A172 (cell line): Measurements from ENCODE around the gene PDLIM7. TPM values are rescaled to one million over a fixed set of nuclear protein-coding genes. Genes with fewer than 3 reads are reported as not detected.
A peak's percentile ranks its signal among the peaks of the same experiment; 100 is the strongest.

ENCODE experiments used
- DNase-seq: peaks from one replicate; pipeline ENCODE4 v3.0.0-alpha.2; 2015; ENCODE audit warnings: low spot score
- total RNA-seq: library from RNA; depleted of rRNA; stranded (reverse); fragments of >200 nt; shearing (Covaris generic); gene quantifications from 2 replicates; pipeline ENCODE4 v1.2.3, GENCODE V29; 2014

The PDLIM7 gene
- total RNA-seq, 1 experiment from 2014 or later = 189 TPM

DNA sequence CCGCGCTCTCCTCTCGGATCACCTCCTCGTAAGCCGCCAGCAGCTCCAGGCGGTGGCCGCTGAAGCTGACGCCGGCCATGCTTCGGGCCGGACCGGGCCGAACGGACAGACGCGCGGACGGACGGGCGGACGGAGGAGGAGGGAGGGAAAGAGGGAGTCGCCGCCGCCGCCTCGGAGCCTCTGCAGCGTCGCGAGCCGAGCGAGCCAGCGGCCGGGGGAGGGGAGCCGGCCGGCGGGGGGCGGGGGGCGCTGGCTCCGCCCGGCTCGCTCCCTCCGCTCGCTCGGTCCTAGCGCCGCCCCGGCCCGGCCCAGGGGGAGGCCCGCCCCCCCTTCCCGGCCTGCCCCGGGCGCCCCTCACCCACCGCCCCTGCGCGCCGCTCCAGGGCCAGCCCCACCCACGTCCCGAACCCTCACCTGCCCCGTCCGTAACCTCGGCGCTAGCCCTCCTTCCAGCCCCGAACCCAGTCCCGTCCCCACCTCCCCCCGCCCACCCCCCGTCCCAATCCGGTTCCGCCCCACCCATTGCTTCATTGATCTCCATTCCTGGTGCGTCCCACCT is 23.9 kb downstream of the PDLIM7 start, which contains the start of gene DBN1:
Gene DBN1 (minus strand): TSS at position 192 of the 559 bp plus-strand sequence. CDS start 113 bp downstream, at position 79.
- DNase-seq = peak; percentile 51

DNA sequence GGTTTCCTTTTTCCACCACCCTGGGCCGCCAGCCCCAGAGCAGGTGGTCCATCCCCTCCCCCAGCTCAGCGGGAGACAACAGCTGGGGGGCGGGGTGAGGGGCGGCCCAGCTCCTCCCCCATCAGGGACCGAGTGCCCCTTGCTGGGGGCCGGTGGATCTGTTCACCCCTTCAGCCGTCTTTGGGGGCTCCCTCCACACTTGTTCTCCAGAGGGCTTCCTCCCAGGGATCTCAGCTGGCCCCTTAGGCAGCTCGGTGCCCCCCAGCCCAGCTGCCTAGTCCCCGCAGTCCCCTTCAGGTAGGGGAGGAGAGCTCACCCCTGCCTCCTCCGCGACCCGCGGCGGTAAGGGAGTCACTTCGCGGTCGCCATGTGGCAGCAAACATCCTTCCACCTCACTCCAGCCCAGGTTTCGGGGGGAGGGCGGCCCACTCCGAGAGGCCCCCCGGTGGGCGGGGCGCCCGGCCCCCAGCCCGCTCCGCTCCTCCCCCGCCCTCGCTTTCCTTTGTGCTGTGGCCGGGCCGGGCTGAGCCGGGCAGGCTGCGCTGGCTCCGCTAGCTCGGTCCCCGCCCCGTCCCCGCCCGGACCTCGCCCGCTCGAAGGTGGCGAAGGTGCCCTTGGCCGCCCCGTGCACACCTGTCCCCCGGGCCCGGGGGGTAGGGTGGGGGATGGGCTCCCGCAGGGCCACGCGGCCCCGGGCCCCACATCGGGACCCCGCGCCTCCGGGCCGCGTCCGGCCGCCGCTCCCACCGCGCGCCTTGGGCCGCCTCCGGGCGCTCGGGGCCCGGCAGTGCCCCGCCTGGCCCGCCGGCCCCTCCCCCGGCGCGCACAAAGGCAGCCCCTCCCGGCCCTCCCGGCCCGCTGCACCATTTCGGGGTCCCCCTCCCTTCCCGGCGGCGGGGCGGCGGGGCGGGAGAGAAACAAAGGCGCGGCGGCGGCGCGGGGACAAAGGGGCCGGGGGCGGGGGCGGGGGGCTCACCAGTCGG is 24.7 kb downstream of the PDLIM7 start:
- no peak for DNase-seq

DNA sequence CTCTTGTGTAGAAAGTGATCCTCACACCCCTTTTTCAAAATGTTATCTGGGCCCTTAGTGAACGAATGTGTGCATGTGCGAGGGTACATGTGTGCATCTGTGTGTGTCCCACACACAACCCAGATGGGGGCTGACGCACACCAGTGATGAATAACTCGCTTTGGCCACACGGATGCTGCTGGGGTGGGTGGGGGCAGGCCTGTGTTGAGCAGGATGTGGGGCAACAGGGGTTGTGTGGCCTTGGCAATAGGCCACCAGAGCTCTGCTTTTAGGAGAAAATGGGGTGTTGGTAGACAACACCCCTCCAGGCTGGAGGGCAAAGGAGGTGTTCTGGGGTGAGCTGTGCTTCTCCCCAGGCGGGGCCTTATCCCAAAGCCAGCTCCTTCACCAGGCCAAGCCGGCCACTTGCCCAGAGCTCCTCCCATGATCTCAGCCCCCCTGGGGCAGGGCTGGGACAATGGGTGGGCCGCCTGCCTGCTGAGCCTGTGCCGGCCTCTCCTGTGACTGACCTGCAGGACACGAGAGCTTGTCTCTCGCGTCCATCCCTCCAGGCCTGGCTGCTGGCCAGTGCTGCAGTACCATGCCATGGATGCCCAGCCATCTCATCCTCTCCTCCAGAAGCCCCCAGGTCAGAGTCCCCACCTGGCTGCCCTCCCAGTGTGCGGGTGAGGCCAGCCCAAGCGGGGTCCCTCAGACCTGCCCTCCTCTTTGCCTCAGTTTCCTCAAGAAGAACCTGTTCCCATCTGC is 25.6 kb downstream of the PDLIM7 start:
- no peak for DNase-seq

DNA sequence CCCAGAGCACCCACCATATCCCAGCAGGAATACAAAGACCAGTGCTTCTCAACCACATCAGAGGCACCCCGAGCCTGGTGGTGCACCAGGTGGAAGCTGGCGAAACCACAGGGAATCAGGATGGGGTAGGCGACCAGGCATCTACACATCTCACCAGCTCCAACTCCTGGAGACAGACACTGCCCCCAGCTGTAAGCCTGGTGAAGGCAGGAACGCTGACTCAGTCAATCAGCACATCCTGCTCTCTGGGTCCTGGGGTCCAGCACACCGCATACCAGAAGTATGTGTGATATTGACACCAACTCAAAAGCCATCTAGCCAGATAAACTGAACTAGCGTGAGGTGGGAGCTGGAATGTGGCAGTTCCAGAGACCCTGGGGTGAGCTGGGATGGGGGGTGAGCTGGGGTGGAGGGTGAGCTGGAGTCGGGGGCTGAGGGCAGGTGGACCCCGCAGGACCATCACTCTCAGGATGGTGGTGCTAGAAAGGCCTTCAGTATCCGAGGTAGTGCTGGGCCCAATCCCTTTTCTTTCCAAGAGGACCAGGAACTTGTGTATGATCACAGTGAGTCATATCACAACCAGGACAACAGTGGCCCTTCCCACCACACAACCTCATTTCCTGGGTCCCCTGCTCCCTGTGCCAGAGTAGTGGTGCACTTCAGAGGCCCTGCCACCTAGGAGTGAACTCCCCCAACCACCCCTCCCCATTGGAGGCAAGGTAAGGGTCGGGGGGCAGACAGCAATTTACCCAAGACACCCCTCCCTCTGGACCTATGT is 26.5 kb downstream of the PDLIM7 start:
- no peak for DNase-seq

DNA sequence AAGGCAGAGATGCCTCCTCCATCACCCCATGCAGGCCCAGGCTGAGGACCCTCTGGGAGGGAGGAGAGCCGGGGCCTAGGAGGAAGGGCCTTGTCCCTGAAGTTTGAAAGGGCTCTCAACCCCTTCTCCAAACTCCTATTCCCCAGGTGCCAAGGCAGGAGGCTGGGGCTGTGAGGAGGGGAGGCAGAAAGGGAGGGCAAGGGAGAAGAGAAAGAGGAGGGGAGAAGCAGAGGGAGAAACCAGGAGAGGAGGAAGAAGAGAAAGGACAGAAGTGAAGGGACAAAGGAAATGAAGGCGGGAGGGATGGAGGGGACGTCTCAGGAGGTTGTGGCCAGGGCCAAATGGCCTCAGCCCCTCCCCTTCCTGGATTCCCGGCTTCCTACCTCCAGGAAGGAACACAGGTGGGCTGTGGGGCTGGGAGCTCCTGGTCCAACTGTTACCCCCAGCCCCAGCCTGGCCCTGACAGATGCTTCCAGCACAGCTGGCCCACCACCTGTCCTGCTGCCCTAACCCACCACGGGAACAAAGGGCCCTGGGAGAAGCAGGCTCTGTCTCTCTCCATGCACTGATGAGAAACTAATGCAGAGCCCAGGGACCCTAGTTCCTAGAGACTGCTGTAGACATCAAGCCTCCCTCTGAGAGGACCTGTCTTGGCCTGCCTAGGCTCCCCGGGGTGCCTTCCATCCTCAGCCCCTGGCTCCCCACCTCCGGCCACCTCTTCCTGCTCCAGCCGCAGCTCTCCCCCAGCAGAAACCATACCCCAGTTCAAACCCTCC is 27.5 kb downstream of the PDLIM7 start:
- no peak for DNase-seq

DNA sequence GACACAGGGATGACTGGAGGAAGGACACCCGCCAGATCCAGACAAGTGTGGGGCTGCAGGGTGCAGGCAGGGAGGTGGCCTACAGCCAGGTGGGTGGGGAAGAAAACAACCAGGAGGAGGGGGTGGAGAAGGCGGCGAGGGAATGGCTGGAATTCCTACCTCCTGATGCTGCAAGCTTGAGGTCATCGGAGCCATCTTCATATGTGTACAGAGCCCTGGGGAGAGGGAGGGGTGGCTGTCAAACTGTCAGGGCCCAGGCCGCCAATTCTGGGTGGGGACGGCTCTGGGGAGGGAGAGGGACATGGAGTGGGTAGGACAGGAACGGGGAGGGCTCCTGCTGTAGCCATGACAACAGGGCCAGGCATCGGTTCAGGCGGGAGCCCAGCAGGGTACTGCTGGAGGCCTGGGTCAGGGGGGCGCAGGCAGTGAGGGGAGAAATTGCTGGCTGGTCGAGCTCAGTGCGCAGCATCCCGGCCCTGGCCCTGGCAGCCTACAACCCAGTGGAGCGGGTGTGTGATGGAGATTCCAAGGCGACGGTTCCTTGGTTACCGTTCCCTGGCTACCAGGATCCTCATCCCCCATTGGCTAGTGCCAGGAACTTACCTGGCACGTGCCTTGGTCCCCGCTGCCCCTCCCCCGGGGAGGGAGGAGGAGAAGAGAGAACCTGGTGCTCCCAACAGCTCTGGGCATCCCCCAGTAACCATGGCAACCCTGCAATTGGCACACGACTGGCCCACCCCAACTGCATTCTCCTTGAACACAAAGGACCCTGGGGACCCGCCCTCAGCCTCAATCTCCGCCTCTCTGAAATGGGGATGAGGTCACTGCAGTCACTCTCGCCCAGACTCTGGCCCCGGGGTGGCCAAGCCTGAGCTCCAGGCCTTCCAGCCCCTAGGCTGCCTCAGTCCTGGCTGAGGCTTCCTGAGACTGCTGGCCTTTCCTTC is 28.4 kb downstream of the PDLIM7 start:
- peak; percentile 74 for DNase-seq

DNA sequence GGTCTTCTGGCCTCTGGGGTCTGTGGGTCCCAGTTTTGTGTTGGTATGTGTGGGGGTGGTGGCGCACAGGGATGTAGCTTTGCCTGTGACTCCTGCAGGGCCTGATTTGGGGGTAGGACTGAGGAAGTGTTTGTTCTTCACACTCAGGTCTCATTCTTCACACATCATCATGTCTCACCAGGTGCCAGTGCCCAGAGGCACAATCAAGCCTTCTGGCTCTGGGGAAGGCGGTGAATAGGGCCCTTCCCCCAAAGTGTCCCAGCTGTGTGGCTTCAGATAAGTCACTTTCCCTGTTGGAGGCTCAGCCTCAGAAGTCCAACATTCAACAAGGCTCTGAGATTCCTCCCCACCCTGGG is 29.1 kb downstream of the PDLIM7 start:
- no peak for DNase-seq

DNA sequence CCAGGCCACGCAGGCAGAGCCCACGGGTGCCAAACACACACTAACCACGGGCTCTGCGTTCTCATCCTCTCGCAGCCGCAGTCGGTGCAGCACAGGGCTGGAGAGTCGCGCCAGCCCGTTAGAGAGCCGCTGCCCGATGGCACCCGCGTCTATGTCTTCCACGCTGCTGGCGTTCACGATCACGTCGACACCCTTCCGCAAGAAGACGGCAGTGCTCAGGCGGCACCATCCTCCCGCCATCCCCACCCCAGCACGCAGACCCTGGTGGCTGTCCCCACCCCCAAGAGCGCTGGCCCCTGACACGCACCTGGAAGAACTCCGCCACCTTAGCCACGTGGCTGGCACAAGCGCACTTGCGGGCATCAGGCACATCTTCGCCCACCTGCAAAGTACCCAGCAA is 30.0 kb downstream of the PDLIM7 start:
- no peak for DNase-seq

DNA sequence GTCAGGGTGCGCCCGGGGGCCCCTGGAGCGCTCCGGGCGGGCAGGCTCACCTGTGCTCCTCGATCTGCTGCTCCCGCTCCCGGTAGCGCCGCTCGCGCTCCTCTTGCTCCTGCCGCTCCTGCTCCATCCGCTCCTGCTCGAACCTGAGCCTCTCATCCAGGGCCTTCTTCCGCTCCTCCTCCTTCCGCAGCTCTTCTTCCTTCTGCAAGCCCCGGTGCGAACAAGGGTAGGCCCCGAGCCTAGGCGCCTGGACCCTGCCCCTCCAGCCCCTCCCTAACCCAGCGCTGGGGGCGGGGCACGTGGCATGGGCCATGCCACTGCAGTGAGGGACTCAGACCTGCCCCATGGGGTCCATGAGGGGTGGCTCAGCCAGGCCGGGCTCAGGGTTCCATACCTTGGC is 30.5 kb downstream of the PDLIM7 start:
- no peak for DNase-seq

DNA sequence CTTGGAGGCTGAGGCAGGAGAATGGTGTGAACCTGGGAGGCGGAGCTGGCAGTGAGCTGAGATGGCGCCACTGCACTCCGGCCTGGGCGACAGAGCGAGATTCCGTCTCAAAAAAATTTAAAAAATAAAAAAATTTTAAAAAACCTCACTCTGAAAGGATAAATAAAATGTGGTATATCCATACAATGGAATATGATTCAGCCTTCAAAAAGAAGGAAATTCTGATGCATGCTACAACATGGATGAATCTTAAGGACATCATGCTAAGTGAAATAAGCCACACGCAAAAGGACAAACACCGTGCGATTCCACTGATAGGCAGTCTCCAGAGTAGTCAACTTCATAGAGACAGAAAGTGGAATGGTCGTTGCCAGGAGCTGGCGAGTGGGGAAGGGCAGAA is 32.4 kb downstream of the PDLIM7 start:
- DNase-seq = no peak

DNA sequence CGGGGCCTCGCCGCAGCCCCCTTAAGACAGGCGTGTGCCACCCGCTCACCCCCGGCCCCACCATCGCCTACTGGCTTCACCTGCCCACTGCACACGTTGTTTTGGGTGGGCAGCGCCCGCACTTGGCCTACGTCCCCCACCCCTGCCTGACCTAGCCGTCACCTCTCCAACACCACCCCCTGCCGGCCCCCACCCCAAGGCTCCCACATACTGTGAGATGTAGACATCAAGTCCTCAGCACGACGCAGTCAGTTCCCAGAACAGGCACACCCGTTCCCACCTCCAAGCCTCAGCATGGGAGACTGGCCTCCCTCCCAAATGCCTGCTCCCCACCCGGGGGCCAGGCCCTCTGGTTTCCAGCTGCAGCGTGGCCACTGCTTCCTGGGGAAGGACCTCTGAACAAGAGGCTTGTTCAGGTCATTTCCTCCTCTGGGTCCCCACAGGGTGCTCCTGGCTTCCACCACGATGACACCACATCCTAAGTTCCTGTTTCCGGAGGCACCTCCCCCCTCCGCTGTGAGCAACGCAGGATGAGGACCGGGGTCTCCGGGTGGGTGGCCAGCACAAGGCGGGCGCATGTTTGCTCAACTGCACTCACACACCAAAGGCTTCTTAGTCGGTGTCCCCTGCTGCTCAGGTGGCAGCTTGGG is 35.3 kb downstream of the PDLIM7 start:
- DNase-seq = no peak

DNA sequence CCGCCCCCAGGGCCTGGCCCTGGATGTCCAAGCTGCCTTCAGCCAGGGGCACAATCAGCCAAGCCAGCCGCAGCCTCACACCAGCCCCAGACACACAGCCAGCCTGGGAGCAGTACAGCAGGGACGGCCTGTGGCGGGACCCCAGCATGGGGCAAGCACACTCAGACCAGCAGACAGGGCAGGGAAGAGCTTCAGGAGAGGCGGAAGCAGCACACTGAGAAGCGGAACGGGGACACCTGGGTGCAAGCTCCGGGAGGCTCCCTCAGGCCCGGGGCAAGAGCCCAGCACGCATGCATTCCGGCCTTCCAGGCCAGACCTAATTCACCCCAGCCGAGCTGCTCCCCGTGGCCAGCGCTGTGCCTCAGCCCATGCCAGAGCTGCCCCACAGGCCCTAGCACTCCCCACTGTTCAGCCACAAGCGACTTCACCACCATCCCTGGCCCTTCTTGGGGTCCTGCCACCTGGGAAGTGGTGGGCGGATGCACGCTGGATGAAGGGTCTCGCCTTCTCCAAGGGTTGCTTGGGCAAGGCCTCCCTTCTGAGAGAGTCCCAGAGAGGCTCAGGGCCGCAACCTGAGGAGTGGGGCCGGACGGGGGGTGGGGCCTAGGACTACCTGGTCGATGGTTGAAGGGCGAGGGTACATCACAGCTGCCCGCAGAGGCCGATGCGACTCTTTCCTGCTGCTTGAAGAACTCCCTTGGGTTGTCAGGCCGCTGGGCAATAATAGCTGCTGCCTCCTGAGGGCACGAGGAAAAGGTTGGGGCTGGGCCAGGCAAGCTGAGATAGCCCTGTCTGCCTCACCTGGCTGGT is 37.4 kb downstream of the PDLIM7 start:
- no peak for DNase-seq

DNA sequence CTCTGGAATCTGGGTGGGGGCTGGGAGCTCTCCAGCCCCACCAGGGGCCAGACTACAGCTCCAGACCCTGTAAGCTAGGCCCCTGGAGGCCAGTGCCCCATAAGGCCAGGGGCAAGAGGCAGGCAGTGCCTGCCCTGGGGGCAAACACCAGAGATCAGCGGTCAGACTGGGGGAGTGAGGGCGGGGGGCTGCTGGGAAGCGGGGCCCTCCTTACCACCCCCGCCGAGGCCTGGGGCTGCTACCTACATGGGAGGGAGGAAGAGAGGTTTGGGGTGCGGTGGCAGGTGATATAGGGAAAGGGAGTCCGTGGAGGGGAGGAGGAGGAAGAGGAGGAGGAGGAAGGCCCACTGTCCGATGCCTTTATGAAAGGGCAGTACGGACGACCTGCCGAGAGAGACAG is 38.0 kb downstream of the PDLIM7 start:
- DNase-seq = no peak

DNA sequence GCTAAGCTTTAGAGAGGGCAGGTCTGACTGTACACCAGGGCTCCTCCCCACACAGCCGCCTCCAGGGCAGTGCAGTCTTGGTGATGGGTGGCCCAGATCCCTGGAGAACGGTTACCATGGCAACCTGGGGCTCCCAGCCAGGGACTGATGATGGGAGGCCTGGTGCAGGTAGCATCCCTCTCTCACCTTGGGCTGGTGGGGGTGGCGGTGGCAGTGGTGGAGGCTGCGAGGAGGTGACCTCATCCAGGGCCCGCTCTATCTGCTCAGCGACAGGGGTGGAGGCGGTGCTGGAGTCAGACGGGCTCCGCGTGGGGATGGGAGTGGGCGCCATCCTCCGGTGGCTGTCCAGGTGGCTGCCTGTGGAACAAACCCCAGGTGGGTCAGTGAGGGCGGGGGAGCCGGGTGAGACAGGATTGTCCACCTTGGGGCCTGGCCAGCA is 38.5 kb downstream of the PDLIM7 start:
- peak; percentile 69 for DNase-seq

DNA sequence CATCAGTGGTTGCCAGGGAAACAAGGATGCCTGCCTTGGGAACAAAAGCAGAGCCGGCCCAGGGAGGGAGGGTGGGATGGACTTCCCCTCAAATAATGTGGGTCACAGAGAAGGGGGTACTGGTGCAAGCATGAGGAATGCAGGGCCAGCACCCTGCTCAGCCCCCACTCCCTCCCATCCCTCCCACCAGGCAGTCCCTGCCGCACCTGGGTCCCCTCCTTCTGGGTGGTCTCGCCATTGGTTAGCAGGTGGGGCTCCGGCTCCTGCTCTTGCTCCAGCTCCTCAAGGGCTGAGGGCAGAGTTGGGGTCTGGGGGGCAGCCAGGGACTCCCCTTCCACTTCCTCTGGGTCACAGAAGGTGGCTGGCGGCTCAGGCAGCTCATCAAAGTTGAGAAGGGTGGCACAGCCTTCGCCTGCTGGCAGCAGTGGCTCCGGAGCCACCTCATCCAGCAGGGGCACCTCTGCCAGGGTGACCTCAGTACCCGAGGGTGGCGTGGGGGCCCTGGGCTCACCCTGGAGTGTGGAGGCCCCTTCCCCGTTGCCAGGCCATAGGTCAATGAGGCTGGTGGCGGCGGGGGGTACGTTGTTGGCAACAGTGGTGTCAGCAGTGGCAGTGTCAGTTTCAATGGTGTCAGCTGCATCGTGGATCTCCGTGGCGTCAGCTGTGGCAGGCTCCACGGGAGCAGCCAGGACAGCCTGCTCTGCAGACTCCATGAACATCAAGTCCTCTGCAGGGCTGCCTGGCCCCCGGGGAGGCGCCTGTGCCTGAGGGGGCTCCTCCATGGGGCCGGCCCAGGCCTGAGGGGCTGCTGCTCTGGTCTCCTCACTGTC is 39.3 kb downstream of the PDLIM7 start:
- DNase-seq = no peak

DNA sequence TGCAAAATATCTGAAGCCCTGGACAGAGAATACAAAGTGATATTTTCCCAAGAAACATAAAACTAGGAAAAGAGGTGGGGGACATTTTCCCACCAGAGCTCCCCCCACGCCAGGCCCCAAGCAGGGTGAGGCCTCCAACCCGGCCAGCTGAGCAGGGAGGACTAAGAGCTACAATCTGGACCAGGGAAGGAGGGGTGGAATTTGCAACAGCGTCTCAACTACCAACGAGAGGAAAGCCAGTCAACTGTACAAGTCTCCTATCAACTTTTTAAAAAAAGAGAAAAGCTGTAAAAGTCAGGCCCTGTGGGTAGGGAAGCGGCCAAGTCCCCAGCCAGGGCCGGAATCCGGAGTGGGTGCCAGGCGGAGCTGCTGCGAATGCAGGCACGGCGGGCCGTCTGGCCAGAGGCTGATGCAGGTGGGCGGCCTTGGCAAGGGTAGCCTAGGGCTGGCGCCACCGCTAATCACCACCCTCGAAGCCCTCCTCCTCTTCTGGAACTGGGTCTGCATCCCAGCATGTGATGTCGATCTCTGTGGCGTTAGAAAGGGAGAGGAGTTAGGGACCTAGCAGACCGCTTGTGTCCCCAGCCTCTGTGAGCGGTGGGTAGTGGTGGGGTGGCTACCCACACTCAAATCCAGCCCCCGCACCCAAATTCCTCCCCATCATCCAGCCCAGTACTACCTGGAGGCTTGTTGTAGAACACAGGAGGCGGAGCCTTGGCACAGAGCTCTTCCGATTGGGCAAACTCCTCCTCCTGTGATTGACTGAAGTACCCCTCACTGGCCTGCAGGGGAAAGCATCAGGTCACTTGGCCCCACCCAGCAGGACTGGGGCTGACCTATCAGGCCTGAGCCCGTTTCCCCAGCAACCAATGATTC is 40.2 kb downstream of the PDLIM7 start:
- DNase-seq = peak; percentile 99
